GM23338 (cell line): ENCODE results near the gene SHB. TPM values are rescaled to one million over a fixed set of nuclear protein-coding genes. Genes with fewer than 3 reads are reported as not detected.

Experiments used
- CREB1 ChIP-seq: fragments of 250-450 bp; sonication (Bioruptor Pico); IDR thresholded peaks from 2 replicates; pipeline ENCODE4 v1.5.0; 2020; ENCODE audit warnings: low read depth, mild to moderate bottlenecking, moderate library complexity
- CTCF ChIP-seq, 2 experiments: fragments of 200-600 bp in 1 of 2; sonication (generic) in 1 of 2; conservative IDR thresholded peaks; 2 replicates each; pipeline versions ENCODE4 v1.5.1 to v1.6.1; 2016 to 2017; ENCODE audit warnings: antibody characterized with exemption in 2 of 2, low read depth in 2 of 2, mild to moderate bottlenecking in 2 of 2, moderate library complexity in 1 of 2
- ETS1 ChIP-seq: IDR thresholded peaks from 2 replicates; pipeline ENCODE4 v1.6.1; 2016; ENCODE audit warnings: antibody characterized with exemption
- EZH2 ChIP-seq: fragments of 200-600 bp; sonication (generic); IDR thresholded peaks from one replicate; pipeline ENCODE4 v1.8.0; 2017; ENCODE audit warnings: antibody characterized with exemption, mild to moderate bottlenecking, low read depth; ENCODE audit not compliant: unreplicated experiment
- EZH2phosphoT487 ChIP-seq: fragments of 200-600 bp; sonication (generic); IDR thresholded peaks from one replicate; pipeline ENCODE4 v1.8.1; 2018; ENCODE audit warnings: antibody characterized with exemption; ENCODE audit not compliant: unreplicated experiment
- JUNB ChIP-seq: IDR thresholded peaks from one replicate; pipeline ENCODE4 v1.6.1; 2016; ENCODE audit warnings: antibody characterized with exemption; ENCODE audit not compliant: unreplicated experiment
- NANOG ChIP-seq: IDR thresholded peaks from 2 replicates; pipeline ENCODE4 v1.6.1; 2016; ENCODE audit warnings: antibody characterized with exemption, borderline replicate concordance
- POLR2AphosphoS5 ChIP-seq: IDR thresholded peaks from 2 replicates; pipeline ENCODE4 v1.6.1; 2016; ENCODE audit warnings: antibody characterized with exemption, low read depth
- REST ChIP-seq: IDR thresholded peaks from one replicate; pipeline ENCODE4 v1.6.1; 2018; ENCODE audit warnings: antibody characterized with exemption; ENCODE audit not compliant: unreplicated experiment
- ZNF114 ChIP-seq: fragments of 250-450 bp; sonication (Bioruptor Pico); IDR thresholded peaks from 2 replicates; pipeline ENCODE4 v1.5.0; 2020; ENCODE audit warnings: mild to moderate bottlenecking, moderate library complexity
- ZNF331 ChIP-seq: fragments of 250-450 bp; sonication (Bioruptor Pico); IDR thresholded peaks from 2 replicates; pipeline ENCODE4 v1.5.0; 2020; ENCODE audit warnings: low read depth, mild to moderate bottlenecking, moderate library complexity
- ZNF462 ChIP-seq: fragments of 250-450 bp; sonication (Bioruptor Pico); IDR thresholded peaks from 2 replicates; pipeline ENCODE4 v1.5.0; 2020; ENCODE audit warnings: mild to moderate bottlenecking, moderate library complexity
- polyA plus RNA-seq: library from polyadenylated mRNA; unstranded; fragments of >200 nt; fragmentation: Nextera tagmentation; extraction: Ambion mirVana; gene quantifications from 2 replicates; pipeline ENCODE4 v1.2.1, GENCODE V29; 2016
- total RNA-seq: library from RNA; depleted of rRNA; stranded (reverse); fragments of >200 nt; shearing (Covaris generic); gene quantifications from 2 replicates; pipeline ENCODE4 v1.2.3, GENCODE V29; 2014

SHB gene
- total and polyA plus RNA-seq, 2 experiments from 2014 or later = 1.5 to 14.0 TPM

- TF ChIP-seq ZNF462 (no peak), REST (no peak), CTCF (conservative IDR thresholded peaks at IDR 0.05; ENCODE audit: low read depth in 2 of 2) (no peak), EZH2 (no peak), ZNF114 (CRISPR knock-in tag) (no peak), ZNF331 (CRISPR knock-in tag) (no peak), POLR2AphosphoS5 (no peak), EZH2phosphoT487 (no peak), JUNB (no peak), NANOG (no peak), CREB1 (CRISPR knock-in tag) (no peak), ETS1 (no peak)
These were observed 116.3 kb downstream of the SHB start (continued) for GRCh38 chr9:37952731-37953130.
